HG03558 (cell line): ENCODE data around the gene RGS6.
A peak's percentile ranks its signal among the peaks of the same experiment; 100 is the strongest.

Experiments used
- ATAC-seq: cut with Tn5 transposase; IDR thresholded peaks from one replicate; pipeline ENCODE4 v1.9.1; 2021; ENCODE audit warnings: moderate number of reproducible peaks; ENCODE audit not compliant: unreplicated experiment; ENCODE audit errors: extremely low read depth

The RGS6 gene

GRCh38 chr14:72513965-72514659, 581.9 kb downstream of the RGS6 start:
- no peak for ATAC-seq

DNA sequence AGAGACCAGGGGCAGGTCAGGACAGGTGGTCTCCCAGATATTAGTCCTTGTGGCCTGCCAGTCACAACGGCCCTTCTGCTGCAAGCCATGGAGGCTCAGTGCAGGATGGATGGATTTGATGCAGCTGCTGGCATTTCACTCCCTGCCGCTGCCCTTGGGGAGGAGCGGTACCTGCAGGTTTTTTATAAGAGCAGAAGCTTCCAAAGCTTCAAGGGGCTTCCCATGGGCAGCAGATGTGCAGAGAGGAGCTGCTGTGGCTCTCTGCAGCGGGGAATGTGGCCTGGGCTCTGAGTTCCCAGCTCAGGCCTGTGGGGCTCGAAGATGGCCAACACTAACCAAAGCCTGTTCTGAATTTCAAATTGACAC, 582.4 kb downstream of the RGS6 start:
- no peak for ATAC-seq

GRCh38 chr14:72515779-72516770, 583.8 kb downstream of the RGS6 start:
- ATAC-seq, result no peak

GRCh38 chr14:72516936-72517700, 584.9 kb downstream of the RGS6 start:
- ATAC-seq, result no peak

- ATAC-seq, result no peak
Observed at GRCh38 chr14:72517736-72518135, 585.5 kb downstream of the RGS6 start.

- ATAC-seq, result peak; percentile 45
Observed at GRCh38 chr14:72518809-72519377, 586.7 kb downstream of the RGS6 start.

GRCh38 chr14:72519543-72519942, 587.3 kb downstream of the RGS6 start:
- no peak for ATAC-seq

DNA sequence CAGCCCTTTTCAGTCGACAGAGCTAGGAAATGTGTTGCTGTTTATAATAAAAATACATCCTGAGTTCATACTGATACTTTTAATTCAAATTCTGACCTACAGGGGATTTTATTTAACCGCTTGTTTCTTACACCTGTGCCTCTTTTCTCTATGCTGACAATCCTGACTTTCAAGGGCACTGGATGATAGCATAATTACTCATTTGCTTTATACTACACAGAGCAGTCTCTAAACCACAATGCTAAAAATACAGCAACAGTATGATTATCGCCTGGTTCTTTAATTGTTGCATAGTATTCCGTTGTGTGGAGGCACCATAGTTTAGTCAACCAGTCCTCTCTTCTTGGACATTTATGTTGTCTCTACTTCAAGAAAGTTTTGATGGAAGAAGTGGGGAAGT, 588.8 kb downstream of the RGS6 start:
- no peak for ATAC-seq

- no peak for ATAC-seq
Observed at GRCh38 chr14:72521968-72522741, 589.9 kb downstream of the RGS6 start.

DNA sequence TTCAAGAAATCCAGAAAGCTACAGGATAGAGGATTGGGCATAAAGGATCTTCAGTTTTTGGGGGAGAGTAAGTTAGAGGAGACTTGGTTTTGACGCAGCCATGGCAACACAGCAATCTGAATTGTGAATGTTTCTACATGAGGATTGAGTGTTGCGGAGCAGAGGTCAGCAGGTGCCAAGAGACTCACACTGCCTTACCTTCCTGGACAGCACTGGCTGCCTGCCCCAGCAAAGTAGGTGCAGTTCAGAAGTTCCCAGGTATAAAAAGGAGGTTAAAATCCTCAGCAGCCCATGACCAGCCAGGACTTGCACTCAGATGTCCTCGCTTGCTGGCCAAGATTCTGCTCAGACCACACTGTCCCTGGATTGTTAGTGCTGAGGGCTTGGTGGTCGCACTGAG, 590.6 kb downstream of the RGS6 start:
- ATAC-seq, result no peak

GRCh38 chr14:72523424-72524294, 591.4 kb downstream of the RGS6 start:
- no peak for ATAC-seq

- ATAC-seq, result no peak
Observed at GRCh38 chr14:72524295-72524629, 592.0 kb downstream of the RGS6 start.

DNA sequence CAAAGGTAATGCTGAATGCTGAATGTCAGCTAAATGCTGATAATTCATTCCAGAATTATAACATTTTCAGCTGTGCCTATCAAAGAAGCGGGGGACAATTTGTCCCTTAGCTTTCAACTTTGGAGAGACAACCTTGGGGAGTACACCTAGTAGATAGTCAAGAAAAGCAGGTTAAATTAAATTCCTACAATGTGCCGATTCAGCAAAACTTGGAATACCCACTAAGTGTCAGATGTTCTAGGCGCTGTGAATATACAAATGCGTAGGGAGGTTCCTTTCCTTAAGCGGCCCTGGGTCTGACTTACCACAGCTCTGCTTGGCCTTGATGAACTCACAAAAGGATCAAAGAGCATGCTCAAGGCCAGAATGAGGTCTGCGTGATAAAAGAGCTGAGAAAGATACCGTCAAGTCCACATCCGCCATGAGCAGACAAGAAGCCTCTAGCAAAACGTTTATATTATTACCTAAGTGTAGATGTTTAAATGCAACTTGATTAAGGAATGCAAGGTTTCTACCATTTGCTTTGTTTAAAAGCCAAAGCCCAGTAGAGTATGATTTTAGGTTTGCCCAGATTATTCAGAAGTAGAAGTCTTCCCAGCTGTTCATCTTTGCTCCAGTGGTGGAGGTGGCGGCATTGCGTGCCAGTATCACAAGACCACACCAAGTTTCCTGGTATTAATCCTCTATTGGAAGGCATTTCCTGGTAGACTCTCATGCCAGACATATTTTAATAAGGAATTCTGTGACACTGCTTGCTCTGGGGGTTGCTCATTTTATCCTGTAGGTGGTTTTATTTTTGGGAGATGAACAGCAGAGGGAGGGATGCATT, 593.1 kb downstream of the RGS6 start:
- ATAC-seq, result no peak

GRCh38 chr14:72527591-72527990, 595.4 kb downstream of the RGS6 start:
- ATAC-seq, result no peak

GRCh38 chr14:72528059-72528862, 596.0 kb downstream of the RGS6 start:
- ATAC-seq, result no peak

- no peak for ATAC-seq
Observed at GRCh38 chr14:72528863-72529175, 596.6 kb downstream of the RGS6 start.

DNA sequence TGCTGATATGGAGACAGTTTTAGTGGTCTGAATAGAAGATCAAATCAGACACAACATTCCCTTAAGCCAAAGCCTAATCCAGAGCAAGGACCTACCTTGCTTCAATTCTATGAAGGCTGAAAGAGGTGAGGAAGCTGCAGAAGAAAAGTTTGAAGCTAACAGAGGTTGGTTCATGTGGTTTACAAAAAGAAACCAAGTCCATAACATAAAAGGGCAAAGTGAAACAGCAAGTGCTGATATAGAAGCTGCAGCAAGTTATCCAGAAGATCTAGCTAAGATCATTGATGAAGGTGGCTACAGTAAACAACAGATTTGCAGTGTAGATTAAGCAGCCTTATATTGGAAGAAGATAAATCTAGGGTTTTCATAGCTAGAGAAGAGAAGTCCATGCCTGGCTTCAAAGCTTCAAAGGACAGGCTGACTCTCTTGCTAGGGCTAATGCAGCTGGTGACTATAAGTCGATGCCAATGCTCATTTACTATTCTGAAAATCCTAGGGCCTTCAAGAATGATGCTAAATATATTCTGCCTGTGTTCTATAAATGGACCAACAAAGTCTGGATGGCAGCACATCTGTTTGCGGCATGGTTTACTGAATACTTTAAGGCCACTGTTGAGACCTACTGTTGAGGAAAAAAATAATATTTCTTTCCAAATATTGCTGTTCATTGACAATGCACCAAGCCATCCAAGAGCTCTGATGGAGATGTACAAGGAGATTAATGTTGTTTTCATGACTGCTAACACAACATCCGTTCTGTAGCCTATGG, 600.6 kb downstream of the RGS6 start:
- ATAC-seq, result no peak
